ENCODE results near the gene FOLR3.
A peak's percentile ranks its signal among the peaks of the same experiment; 100 is the strongest.
"Not testable (repeated sequence)": the region's sequence is repeated elsewhere in the genome, so short reads cannot be mapped to it uniquely, and the experiment has no call there.

FOLR3 gene

DNA sequence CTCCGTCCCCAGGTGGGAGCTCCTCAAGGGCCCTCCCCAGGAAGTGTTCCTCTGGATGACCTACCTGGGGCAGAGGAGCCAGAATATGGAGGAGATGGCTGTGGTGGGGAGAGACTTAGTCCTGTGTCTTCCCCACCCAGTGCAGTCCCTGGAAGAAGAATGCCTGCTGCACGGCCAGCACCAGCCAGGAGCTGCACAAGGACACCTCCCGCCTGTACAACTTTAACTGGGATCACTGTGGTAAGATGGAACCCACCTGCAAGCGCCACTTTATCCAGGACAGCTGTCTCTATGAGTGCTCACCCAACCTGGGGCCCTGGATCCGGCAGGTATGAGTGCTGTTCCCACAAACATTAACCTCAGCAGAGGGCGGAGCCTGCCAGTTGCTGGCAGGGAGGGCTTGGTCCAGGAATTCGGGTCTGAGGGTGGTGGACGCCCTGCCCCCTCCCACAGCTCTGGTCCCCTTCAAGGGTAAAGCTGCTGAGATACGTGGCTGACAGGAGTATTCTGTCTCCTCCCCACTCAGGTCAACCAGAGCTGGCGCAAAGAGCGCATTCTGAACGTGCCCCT, 3.4 kb downstream of the FOLR3 start:
- ATAC-seq = no peak
- Mint-ChIP-seq H3K27ac (no peak overlapping the region), H3K4me1 (peaks cover 27% of the 10 kb centered on the region), H3K36me3 (ENCODE audit: low read depth) (no peaks in the 10 kb centered on the region), H3K4me3 (no peak overlapping the region), H3K27me3 (peaks cover 10% of the 10 kb centered on the region), H3K9me3 (no peaks in the 10 kb centered on the region)
- DNase-seq = no peak

DNA sequence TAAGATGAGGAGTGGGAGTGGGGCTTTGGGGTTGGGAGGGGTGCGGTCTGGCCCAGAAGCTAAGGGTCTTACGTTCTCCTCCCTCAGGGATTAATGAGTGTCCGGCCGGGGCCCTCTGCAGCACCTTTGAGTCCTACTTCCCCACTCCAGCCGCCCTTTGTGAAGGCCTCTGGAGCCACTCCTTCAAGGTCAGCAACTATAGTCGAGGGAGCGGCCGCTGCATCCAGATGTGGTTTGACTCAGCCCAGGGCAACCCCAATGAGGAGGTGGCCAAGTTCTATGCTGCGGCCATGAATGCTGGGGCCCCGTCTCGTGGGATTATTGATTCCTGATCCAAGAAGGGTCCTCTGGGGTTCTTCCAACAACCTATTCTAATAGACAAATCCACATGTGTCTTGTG, 4.0 kb downstream of the FOLR3 start:
- no peaks in the 10 kb centered on the region for H3K9me3 Mint-ChIP-seq
- peaks cover 27% of the 10 kb centered on the region for H3K4me1 Mint-ChIP-seq
- DNase-seq (no peak), ATAC-seq (no peak)
- H3K27me3 Mint-ChIP-seq = peaks cover 10% of the 10 kb centered on the region
- no peaks in the 10 kb centered on the region for H3K36me3 Mint-ChIP-seq (ENCODE audit: low read depth)
- no peak overlapping the region for H3K27ac Mint-ChIP-seq
- H3K4me3 Mint-ChIP-seq = no peak overlapping the region

DNA sequence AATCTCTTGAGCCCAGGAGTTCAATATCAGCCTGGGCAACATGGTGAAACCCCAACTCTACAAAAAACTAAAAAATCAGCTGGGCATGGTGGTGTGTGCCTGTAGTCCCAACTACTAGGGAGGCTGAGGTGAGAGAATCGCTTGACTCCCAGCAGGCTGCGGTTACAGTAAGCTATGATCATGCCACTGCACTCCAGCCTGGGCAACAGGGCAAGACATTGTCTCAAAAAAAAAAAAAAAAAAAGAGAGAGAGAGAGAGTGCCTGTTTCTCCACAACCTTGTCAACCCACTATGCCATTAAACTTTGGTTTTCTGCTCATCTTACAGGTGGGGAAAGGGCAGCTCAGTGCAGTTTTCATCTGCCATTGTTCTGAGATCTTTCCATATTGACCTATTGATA, 5.1 kb downstream of the FOLR3 start:
- H3K36me3 Mint-ChIP-seq (ENCODE audit: low read depth) = no peaks in the 10 kb centered on the region
- no peak overlapping the region for H3K4me3 Mint-ChIP-seq
- H3K4me1 Mint-ChIP-seq = peaks cover 27% of the 10 kb centered on the region
- no peak for DNase-seq
- ATAC-seq = no peak
- peaks cover 9% of the 10 kb centered on the region for H3K27me3 Mint-ChIP-seq
- no peaks in the 10 kb centered on the region for H3K9me3 Mint-ChIP-seq
- peak overlapping the region; percentile 17 for H3K27ac Mint-ChIP-seq

DNA sequence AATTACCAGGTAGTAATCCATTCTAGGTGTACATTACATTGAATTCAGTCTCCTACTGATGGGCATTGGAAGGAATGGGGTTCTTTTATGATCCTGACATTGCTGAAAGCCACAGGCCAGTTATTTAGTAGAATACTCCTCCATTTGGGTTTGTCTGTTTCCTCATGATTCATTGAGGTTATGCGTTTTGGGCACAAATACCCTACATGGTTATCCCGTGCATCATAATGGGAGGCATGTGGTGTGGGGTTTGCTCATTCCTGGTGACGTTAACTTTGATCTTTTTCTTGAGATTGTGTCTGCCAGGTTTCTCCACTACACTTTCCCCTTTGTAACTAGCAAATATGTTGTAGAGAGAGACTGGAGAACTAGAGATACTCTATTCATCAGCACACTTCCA, 5.5 kb downstream of the FOLR3 start:
- H3K9me3 Mint-ChIP-seq = no peaks in the 10 kb centered on the region
- peaks cover 27% of the 10 kb centered on the region for H3K4me1 Mint-ChIP-seq
- DNase-seq = peak; percentile 19
- peak overlapping the region; percentile 17 for H3K27ac Mint-ChIP-seq
- H3K27me3 Mint-ChIP-seq = peaks cover 9% of the 10 kb centered on the region
- H3K36me3 Mint-ChIP-seq (ENCODE audit: low read depth) = no peaks in the 10 kb centered on the region
- peak; percentile 84 for ATAC-seq
- H3K4me3 Mint-ChIP-seq = no peak overlapping the region

DNA sequence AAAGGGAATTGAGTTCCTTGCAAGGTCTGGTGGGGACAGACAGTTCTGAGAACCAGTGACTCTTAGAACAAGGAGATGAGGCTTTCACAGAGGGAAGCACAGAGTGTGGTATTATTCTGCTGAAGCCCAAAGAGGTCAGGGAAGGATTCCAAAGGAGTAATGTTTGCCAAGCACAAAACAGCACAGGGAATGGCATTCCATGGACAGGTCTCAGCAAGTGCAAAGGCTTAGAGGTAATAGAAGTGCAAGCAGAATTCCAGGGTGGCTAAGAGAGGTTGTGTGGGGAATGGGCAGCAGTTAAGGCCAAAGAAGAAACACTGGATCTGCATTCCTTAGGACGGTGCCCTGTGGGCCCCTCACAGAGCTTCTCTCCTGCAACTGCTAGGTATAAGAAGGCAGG, 6.6 kb downstream of the FOLR3 start:
- H3K4me3 Mint-ChIP-seq; H3K9me3 Mint-ChIP-seq; ATAC-seq; DNase-seq; H3K27ac Mint-ChIP-seq; H3K36me3 Mint-ChIP-seq (ENCODE audit: low read depth); H3K27me3 Mint-ChIP-seq: not testable (repeated sequence)
- H3K4me1 Mint-ChIP-seq = peaks cover 24% of the 10 kb centered on the region

DNA sequence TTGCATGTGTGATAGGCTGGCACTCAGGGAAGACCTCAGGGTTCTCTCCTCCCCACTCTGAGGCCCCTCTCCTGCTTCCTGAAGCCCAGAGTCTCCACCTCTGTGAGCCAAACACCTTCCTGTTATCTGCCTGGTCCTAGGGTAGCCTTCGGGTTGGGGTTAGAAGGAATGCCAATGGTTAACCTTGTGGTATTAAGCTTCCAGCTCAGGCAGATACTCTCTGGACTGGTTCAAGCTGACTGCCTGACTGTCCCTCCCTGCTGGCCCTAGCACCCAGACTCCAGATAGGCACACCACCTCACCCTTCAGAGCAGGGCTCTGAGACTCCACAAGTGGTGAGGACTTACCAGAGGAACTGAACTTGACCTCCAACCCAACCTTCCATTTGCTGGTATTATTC, 7.0 kb downstream of the FOLR3 start:
- not testable (repeated sequence) for H3K27ac Mint-ChIP-seq; H3K9me3 Mint-ChIP-seq; H3K27me3 Mint-ChIP-seq; DNase-seq; ATAC-seq; H3K36me3 Mint-ChIP-seq (ENCODE audit: low read depth); H3K4me3 Mint-ChIP-seq
- peaks cover 24% of the 10 kb centered on the region for H3K4me1 Mint-ChIP-seq

DNA sequence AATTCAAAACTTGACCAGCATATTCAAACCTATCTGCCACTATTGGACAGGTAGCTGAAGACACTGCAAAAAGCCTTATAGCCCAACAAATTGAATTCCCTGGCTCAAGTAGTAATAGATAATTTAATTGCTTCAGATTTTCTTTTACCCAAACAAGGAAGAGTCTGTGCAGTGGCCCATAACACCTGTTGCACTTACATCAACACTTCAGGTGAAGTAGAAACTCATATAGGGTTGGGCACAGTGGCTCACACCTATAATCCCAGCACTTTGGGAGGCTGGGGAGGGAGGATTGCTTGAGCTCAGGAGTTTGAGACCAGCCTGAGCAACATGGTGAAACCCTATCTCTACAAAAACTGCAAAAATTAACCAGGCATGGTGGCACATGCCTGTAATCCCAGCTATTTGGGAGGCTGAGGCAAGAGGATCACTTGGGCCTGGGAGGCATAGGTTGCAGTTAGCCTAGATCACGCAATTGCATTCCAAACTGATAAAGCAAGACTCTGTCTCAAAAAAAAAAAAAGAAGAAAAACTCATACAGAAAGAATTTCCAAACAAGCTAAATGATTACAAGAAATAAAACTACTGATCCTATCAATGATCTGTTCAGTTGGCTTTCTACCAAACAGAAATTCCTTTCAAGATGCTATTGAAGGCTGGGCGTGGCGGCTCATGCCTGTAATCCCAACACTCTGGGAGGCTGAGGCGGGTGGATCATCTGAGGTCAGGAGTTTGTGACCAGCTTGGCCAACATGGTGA, 9.5 kb downstream of the FOLR3 start:
- Mint-ChIP-seq H3K9me3 (no peaks in the 10 kb centered on the region), H3K27ac (no peak overlapping the region), H3K36me3 (ENCODE audit: low read depth) (no peaks in the 10 kb centered on the region), H3K4me1 (peaks cover 21% of the 10 kb centered on the region), H3K27me3 (peaks cover 6% of the 10 kb centered on the region), H3K4me3 (no peak overlapping the region)
- no peak for ATAC-seq
- no peak for DNase-seq

DNA sequence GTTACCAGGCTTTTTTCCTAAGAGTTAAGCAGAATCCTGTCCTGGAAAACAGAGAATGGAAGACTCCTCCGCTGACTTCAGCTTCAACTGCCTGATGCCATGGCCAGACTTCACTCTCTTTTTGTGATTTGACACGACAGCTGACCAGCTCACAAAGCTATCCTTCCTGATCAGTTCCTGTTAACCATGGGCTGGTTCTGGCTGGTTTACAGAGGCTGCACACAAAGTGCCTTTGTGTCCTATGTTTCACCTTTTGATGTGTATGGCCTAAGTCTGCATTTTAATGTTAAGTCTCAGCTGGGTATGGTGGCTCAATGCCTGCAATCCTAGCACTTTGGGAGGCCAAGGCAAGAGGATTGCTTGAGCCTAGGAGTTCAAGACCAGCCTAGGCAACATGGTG, 11.1 kb downstream of the FOLR3 start:
- H3K27me3 Mint-ChIP-seq = peaks cover 7% of the 10 kb centered on the region
- DNase-seq (no peak), ATAC-seq (no peak)
- peaks cover 10% of the 10 kb centered on the region for H3K4me1 Mint-ChIP-seq
- H3K36me3 Mint-ChIP-seq (ENCODE audit: low read depth) = no peaks in the 10 kb centered on the region
- H3K4me3 Mint-ChIP-seq = no peak overlapping the region
- H3K27ac Mint-ChIP-seq = no peak overlapping the region
- no peaks in the 10 kb centered on the region for H3K9me3 Mint-ChIP-seq

DNA sequence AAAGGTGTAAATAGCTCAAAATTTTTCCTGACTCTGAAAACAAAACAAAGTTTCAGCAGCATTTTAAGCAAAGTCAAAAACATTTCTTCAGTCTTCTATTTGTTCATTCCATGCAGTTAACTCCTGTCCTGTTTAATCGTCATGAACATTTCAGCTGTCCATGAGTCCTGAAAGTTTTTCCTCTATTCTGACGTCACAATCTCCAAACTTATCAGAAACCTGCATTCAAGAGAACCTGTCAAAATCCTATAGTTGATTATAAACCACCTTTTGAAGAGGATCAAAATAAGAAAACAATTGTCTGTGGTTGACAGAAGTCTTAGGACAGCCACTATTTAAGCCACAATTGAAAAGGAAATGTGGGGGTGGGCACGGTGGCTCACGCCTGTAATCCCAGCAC, 15.4 kb downstream of the FOLR3 start:
- H3K4me1 Mint-ChIP-seq = no peaks in the 10 kb centered on the region
- H3K36me3 Mint-ChIP-seq (ENCODE audit: low read depth) = no peaks in the 10 kb centered on the region
- H3K9me3 Mint-ChIP-seq = no peaks in the 10 kb centered on the region
- no peak overlapping the region for H3K4me3 Mint-ChIP-seq
- no peak for ATAC-seq
- peaks cover 2% of the 10 kb centered on the region for H3K27me3 Mint-ChIP-seq
- DNase-seq = no peak
- no peak overlapping the region for H3K27ac Mint-ChIP-seq

DNA sequence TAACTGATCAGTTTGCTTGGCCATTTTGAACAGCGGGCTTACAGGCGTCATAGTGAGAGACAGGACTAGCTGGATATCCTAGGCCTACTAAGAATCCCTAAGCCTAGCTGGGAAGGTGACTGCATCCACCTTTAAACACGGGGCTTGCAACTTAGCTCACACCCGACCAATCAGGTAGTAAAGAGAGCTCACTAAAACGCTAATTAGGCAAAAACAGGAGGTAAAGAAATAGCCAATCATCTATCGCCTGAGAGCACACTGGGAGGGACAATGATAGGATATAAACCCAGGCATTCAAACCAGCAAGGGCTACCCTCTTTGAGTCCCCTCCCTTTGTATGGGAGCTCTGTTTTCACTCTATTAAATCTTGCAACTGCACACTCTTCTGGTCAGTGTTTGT, 18.3 kb downstream of the FOLR3 start:
- not testable (repeated sequence) for H3K4me1 Mint-ChIP-seq; ATAC-seq; H3K27me3 Mint-ChIP-seq; H3K4me3 Mint-ChIP-seq; H3K9me3 Mint-ChIP-seq; H3K36me3 Mint-ChIP-seq (ENCODE audit: low read depth); DNase-seq; H3K27ac Mint-ChIP-seq

DNA sequence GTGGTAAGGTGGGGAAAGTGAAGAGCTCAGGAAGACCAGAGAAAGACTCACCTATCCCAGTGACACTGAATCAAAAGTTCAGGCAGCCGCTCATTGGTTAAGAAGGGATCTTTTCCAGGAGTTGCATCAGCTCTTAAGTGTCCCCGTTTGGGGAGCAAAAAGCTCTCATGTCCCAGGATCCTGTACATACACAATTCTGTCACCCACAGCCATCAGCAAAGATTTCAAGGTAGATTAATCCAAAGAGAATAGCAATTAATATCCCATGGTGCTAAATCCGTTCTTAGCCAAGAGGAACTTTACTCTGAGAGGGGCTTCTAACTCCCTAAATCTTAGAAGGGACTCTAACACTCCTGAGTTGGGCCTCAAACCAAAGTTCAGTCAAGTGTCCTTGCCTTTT, 19.3 kb downstream of the FOLR3 start:
- no peak for DNase-seq
- Mint-ChIP-seq H3K27me3 (peaks cover 6% of the 10 kb centered on the region), H3K4me3 (no peak overlapping the region), H3K27ac (no peak overlapping the region), H3K4me1 (no peaks in the 10 kb centered on the region), H3K36me3 (ENCODE audit: low read depth) (no peaks in the 10 kb centered on the region), H3K9me3 (no peaks in the 10 kb centered on the region)
- ATAC-seq = no peak

DNA sequence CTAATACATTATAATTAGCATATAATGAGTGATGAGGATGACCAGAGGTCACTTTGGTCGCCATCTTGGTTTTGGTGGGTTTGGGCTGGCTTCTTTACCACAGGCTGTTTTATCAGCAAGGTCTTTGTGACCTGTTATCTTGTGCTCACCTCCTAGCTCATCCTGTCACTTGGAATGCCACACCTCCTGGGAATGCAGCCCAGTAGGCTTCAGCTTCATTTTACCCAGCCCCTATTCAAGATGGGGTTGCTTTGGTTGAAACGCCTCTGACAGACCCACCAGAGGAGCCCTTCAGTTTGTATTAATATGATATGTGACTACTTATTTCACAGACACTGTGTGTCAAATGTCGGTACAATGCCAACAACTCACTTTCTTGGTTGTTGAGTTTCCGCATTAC, 20.2 kb downstream of the FOLR3 start:
- H3K27ac Mint-ChIP-seq = no peak overlapping the region
- no peak for DNase-seq
- no peaks in the 10 kb centered on the region for H3K9me3 Mint-ChIP-seq
- H3K4me3 Mint-ChIP-seq = no peak overlapping the region
- no peak for ATAC-seq
- no peaks in the 10 kb centered on the region for H3K4me1 Mint-ChIP-seq
- H3K27me3 Mint-ChIP-seq = peaks cover 11% of the 10 kb centered on the region
- no peaks in the 10 kb centered on the region for H3K36me3 Mint-ChIP-seq (ENCODE audit: low read depth)

DNA sequence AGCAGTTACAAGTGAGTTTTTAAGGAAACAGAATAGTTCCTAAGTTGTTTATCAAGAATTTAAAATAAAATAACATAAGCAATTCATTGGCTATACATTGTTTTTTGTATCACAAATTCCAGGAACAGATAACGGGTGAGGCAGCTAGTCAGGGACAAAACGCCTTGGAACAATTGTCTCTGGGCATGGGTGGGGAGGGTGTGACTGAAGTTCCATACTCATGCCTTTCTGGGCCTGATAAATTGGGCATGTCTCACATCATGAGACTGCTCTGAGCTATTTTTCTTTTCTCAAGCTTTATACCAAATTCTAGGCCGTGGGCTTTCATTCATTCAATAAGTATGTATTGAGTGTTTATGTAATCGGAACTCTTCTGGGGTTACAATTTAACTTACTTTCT, 21.6 kb downstream of the FOLR3 start:
- Mint-ChIP-seq H3K9me3 (no peaks in the 10 kb centered on the region), H3K36me3 (ENCODE audit: low read depth) (no peaks in the 10 kb centered on the region), H3K27ac (no peak overlapping the region), H3K4me3 (no peak overlapping the region), H3K27me3 (peaks cover 14% of the 10 kb centered on the region), H3K4me1 (no peaks in the 10 kb centered on the region)
- ATAC-seq (no peak), DNase-seq (no peak)

DNA sequence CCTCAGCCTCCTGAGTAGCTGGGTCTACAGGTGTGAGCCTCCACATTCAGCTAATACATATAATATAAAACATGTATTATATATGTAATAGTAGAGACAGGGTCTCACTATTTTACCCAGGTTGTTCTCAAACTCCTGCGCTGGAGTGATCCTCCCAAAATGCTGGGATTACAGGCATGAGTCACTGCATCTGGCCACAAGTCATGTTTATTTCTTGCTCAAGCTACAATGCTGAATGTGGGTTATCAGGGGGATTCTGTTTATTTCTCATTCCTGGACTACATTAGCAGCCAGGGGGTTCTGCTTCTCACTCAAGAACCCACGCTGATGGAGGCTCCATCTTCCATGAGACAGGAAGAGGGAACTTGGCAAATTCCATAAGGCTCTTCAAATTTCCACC, 24.8 kb downstream of the FOLR3 start:
- no peak overlapping the region for H3K27ac Mint-ChIP-seq
- H3K27me3 Mint-ChIP-seq = peaks cover 17% of the 10 kb centered on the region
- H3K4me3 Mint-ChIP-seq = no peak overlapping the region
- no peak for DNase-seq
- H3K4me1 Mint-ChIP-seq = no peaks in the 10 kb centered on the region
- H3K36me3 Mint-ChIP-seq (ENCODE audit: low read depth) = no peaks in the 10 kb centered on the region
- no peak for ATAC-seq
- no peaks in the 10 kb centered on the region for H3K9me3 Mint-ChIP-seq

DNA sequence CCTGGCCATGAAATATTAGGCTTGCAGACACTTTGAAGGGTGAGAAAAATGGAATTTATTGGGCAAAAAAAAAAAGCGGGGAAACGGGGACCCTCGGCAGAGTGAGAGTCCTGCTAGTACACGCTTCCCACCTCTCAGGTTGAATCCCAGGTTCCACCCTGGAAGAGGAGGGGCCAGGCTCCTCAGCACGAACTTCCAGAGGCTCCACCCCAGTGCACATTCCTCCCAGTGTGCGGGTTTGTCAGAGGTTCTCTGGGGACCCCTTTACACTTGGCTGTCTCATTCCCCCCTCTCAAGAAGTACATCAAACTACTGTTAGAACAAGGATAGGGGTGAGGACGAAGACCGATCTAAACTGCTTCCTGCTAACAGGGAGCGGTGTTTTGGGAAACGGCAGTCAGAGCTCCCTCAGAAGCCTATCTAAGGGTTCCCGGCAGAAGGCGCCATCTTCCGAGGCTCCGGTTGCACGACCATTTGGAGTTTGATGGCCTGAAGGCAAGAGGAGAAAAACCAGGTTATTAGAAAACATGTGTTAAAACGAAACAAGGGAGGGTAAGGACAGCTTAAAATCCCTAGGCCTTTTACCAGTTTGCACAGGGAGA, 27.5 kb downstream of the FOLR3 start:
- H3K4me1 Mint-ChIP-seq = no peaks in the 10 kb centered on the region
- ATAC-seq = no peak
- H3K4me3 Mint-ChIP-seq = no peak overlapping the region

More for the DNA sequence above, 27.5 kb downstream of the FOLR3 start:
- H3K36me3 Mint-ChIP-seq (ENCODE audit: low read depth) = no peaks in the 10 kb centered on the region
- no peak for DNase-seq
- no peaks in the 10 kb centered on the region for H3K9me3 Mint-ChIP-seq
- H3K27me3 Mint-ChIP-seq = peaks cover 15% of the 10 kb centered on the region
- no peak overlapping the region for H3K27ac Mint-ChIP-seq

Measured in activated naive CD8-positive, alpha-beta T cell treated with anti-CD3 and anti-CD28 coated beads, Interleukin-2, amount 50 U/mL, for 24 hours (primary cell).